HG03045 (cell line): ENCODE measurements around the gene CFAP107.
"Not testable (repeated sequence)": the region's sequence is repeated elsewhere in the genome, so short reads cannot be mapped to it uniquely, and the experiment has no call there.

Experiments
- ATAC-seq: cut with Tn5 transposase; IDR thresholded peaks from one replicate; pipeline ENCODE4 v1.9.1; 2021; ENCODE audit warnings: mild to moderate bottlenecking, moderate library complexity; ENCODE audit not compliant: unreplicated experiment

The CFAP107 gene, protein sequence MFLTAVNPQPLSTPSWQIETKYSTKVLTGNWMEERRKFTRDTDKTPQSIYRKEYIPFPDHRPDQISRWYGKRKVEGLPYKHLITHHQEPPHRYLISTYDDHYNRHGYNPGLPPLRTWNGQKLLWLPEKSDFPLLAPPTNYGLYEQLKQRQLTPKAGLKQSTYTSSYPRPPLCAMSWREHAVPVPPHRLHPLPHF

DNA sequence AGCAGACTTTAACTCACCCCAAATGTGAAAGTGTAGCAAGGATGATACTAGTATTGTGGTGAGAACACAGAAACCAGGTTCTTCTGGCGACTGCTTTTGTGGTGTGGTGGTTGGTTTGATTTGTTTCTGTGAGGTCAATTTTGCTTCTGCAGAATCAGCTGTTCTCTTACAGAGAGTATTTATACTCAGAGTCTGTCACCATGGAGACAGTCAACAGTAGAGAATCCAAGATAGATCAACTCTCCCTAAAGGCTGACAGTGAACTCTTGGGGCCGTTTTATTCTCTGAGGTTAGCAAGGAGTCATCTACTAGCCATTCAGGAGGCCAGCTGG, at the start of gene CFAP107:
Gene CFAP107, plus strand, starts transcription at position 209 of the 332 bp plus-strand sequence. CDS start 231 bp downstream, outside the sequence.
- no peak for ATAC-seq

DNA sequence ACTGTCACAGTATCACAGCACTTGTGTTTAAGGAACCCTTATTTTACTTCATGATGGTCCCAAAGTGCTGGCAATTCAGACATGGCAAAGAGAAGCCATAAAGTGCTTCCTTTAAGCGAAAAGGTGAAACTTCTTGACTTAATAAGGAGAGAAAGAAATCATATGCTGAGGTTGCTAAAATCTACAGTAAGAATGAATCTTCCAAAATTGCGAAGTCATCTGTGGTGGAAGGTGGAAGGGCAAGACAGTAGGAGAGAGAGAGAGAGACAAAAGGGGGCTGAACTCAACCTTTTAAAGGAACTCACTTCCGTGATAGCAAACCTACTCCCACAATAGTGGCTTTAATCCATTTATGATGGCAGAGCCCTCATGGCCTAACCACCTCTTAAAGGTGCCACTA, 49.3 kb upstream of the CFAP107 start:
- no peak for ATAC-seq

DNA sequence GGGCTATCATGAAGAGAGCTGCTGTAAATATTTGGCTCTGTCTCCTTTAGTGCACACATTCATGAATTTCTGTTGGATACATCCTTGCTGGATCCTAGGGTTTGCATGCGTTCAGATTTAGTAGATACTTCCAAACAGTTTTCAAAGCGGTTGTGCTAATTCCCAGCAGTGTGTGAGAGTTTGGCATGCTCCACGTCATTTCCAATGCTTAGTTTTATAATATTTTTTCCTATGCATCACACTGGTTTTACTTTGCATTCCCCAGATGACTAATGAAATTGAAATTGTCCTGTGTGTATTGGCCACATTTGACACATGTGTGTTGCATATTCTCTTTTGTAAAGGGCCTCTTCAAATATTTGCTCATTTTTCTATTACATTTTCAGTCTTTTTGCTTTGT, 48.6 kb upstream of the CFAP107 start:
- no peak for ATAC-seq

GRCh38 chr1:12703821-12704451, 42.1 kb upstream of the CFAP107 start:
- no peak for ATAC-seq

- no peak for ATAC-seq
These were observed 39.9 kb upstream of the CFAP107 start for GRCh38 chr1:12706061-12706460.

DNA sequence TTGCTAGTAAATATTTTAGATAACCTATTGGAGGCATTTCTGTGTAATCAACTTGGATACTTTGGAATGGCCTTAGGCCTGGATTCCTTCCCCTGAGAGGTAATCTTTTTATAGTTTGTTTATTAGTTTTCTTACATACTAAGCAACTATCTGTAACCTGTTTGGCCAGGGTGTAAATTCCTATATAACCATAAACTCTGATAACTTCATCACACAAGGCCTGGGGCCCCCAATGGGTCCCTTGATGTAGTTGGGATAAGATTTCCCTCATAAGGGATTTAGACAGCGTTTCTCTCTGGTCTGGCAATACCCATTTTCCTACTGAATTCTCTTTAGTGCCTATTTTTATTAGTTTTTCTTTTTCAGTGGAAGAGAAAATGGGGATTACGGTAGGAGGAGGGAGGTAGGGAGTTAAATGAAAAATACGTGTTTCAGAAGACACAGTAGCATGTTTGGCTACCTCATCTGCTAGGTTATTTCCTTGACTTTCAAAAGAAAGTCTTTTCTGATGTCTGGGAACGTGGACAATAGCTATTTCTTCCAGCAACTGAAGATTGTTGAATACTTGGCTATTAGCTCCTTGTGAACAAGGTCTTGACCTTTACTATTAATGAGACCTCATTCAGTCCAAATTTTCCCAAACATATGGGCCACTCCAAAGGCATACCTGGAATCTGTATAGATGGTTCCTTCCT, 37.5 kb upstream of the CFAP107 start:
- no peak for ATAC-seq

DNA sequence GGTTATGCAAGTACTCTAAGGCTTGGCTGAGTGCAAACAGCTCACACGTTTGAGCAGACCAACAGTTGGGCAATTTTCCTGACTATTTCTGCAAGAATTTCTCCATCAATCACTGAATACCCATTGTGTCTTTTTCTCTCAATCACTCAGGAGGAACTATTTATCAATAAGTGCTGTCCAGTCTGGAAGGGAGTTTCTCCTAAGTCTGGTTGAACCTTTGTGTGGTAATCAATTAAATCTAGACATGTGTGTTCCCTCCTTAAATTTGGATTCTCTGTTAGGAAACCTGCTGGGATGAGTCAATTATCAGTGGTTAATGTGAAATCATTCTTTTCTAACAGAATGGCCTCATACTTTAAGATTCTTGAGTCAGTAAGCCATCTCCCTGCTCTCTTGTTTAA, 36.9 kb upstream of the CFAP107 start:
- no peak for ATAC-seq

DNA sequence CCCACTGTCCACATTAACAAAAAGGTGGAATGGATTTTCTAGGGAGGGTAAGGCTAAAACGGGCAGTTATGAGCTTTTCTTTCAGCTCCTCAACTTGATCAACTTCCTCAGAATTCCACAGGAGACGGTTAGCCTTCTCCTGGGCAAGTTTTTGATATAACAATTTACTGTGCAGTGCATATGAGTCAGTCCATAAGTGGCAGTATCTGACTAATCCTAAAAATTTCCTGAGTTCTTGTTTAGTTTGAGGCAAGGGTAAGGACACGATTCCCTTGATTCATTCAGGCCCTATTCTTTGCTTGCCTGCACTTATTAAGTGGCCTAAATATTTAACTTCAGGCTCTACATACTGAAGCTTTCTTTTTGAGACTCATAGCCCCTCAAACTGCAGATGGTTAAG, 36.3 kb upstream of the CFAP107 start:
- ATAC-seq: no peak

DNA sequence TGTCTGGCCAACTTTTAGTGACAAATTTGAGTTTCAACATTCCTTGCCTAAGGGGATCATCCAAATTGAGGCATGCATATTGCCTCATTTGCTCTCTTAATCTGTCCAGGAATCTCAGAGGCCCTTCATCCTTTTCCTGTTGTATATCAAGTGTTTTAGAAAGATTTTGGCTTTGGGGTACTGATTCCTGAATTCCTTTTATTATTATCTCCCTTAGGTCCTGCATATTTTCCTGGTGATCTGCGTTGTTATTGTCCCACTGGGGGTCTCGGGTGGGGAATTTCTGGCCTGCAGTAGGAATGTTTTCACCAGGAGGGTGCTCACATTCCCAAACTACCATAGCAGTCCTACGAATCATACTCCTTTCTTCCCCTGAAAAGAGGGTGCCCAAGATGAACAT, 34.5 kb upstream of the CFAP107 start:
- ATAC-seq: no peak

- no peak for ATAC-seq
These were observed 33.9 kb upstream of the CFAP107 start for GRCh38 chr1:12712076-12712475.

DNA sequence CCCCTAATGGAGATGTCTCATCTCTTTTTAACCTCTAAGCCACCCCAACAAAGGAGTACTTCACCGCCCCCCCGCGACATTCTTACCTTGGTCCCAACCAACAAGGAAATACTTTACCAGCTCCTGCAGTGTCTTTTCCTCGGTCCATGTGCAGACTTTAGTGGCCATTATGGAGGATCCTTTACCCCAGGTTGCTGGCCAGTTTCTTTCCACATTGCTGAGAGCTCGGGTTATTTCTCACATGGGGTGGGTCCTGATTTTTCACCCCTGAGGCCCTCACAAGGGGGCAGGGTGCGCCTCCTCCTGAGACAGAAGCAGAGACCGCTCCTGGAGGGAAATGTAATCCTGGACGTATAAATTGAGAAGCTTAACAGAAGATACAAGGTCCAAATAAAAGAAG, 33.1 kb upstream of the CFAP107 start:
- no peak for ATAC-seq

DNA sequence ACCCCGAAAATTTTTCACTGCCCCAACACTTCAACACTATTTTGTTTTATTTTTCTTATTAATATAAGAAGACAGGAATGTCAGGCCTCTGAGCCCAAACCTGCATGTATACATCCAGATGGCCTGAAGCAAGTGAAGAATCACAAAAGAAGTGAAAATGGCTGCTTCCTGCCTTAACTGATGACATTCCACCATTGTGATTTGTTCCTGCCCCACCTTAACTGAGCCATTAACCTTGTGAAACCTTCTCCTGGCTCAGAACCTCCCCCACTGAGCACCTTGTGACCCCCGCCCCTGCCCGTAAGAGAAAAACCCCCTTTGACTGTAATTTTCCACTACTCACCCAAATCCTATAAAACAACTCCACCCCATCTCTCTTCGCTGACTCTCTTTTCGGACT, 32.3 kb upstream of the CFAP107 start:
- not testable (repeated sequence) for ATAC-seq

- no peak for ATAC-seq
These were observed 31.1 kb upstream of the CFAP107 start for GRCh38 chr1:12714710-12715475.

DNA sequence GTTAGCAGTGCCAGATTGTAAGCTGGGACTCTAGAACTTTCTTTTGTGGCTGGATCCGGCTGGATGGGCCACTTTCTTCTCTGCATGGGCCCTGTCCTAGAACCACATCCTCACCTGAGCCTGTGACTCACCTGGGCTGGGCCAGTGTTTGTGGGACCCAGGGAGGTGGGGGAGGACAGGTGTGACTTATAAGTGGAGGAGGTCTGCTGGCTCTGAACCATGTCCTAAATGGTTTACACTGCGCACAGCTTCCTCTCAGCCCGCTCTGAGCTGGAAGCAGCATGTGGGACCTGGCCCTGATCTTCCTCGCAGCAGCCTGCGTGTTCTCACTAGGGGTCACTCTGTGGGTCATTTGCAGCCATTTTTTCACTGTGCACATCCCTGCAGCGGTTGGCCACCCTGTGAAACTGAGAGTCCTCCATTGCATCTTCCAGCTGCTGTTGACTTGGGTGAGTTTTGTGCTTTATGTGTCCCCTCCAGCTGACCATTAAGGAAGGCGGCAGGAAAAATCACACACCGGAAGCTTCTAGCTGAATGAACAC, 30.0 kb upstream of the CFAP107 start, which contains the start of gene AADACL3:
Gene AADACL3, plus strand, starts transcription at position 215 of the 542 bp plus-strand sequence. Its CDS starts 67 bp downstream, at position 282.
- no peak for ATAC-seq

GRCh38 chr1:12717301-12717838, 28.6 kb upstream of the CFAP107 start:
- ATAC-seq: no peak

GRCh38 chr1:12722626-12723025, 23.4 kb upstream of the CFAP107 start:
- no peak for ATAC-seq

- ATAC-seq: no peak
These were observed 17.6 kb upstream of the CFAP107 start for GRCh38 chr1:12728391-12728790.

DNA sequence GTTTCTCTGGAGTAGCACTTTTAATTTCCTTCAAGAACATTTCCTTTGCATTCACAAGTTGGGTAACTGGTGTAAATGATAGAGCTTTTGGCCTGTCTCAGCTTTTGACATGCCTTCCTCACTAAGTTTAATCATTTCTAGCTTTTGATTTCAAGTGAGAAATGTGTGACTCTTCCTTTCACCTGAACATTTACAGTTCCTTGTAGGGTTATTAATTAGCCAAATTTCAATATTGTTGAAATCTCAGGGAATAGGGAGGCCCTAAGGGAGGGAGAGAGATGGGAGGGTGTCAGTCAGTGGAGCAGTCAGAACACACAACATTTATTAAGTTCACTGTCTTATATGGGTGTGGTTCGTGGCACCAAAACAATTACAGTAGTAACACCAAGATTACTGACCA, 15.8 kb upstream of the CFAP107 start:
- ATAC-seq: no peak

GRCh38 chr1:12731084-12731483, 14.9 kb upstream of the CFAP107 start:
- not testable (repeated sequence) for ATAC-seq

DNA sequence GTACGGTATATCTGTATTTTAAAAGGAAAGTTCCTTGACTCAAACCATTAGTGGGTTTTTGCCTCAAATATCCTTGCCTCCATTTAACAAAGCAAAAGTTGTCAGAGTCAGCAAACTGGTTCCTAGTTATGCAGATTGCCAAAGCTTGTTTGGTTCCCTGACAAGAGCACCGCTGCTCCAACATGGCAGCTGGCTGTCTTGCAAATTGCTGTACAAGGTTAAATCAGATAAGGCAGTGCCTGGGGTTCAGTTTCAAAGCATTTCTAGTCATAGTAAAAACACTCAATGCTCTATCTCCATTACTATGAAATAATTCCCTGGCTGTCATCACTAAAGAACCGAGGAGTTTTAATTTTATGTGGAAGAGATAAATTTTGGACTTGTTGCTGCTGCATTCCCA, 11.3 kb upstream of the CFAP107 start:
- ATAC-seq: no peak

DNA sequence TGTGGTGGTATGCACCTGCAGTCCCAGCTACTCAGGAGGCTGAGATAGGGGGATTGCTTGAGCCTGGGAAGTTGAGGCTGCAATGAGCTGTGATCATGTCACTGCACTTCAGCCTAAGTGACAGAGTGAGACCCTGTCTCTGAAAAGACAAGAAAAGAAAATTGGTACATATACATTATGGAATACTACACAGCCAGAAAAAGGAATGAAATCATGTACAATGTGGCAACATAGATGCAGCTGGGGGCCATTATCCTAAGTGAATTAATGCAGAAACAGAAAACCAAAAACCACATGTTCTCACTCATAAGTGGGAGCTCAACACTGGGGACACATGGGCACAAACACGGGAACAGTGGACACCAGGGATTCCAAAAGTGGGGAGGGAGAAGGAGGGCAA, 7.1 kb upstream of the CFAP107 start:
- no peak for ATAC-seq
